Smooth muscle cell (in vitro differentiated cells): ENCODE results near the gene ARHGEF11. TPM values are rescaled to one million over a fixed set of nuclear protein-coding genes. Genes with fewer than 3 reads are reported as not detected.

Experiments used
- DNase-seq: peaks from one replicate; lab custom pipeline; 2025; ENCODE audit not compliant: unreplicated experiment; lab: John Stamatoyannopoulos, UW
- H2AFZ ChIP-seq: fragments of 200-600 bp; sonication (generic); 2 replicates; pipeline ENCODE4 v1.6.0; 2016; ENCODE audit warnings: antibody characterized with exemption, low read depth, mild to moderate bottlenecking
- H3F3A ChIP-seq: fragments of 200-600 bp; sonication (generic); 2 replicates; pipeline ENCODE4 v1.6.0; 2017; ENCODE audit warnings: antibody characterized with exemption, low read depth
- H3K27ac ChIP-seq: fragments of 200-600 bp; sonication (generic); 2 replicates; pipeline ENCODE4 v1.5.1; 2016; ENCODE audit warnings: low read depth, mild to moderate bottlenecking
- H3K27me3 ChIP-seq: fragments of 200-600 bp; sonication (generic); 2 replicates; pipeline ENCODE4 v1.6.1; 2016; ENCODE audit warnings: low read depth, mild to moderate bottlenecking
- H3K36me3 ChIP-seq: fragments of 200-600 bp; sonication (generic); 2 replicates; pipeline ENCODE4 v1.5.1; 2016; ENCODE audit warnings: low read depth
- H3K4me1 ChIP-seq: fragments of 200-600 bp; sonication (generic); 2 replicates; pipeline ENCODE4 v1.5.1; 2016; ENCODE audit warnings: low read depth
- H3K4me2 ChIP-seq: fragments of 200-600 bp; sonication (generic); 2 replicates; pipeline ENCODE4 v1.6.0; 2016; ENCODE audit warnings: mild to moderate bottlenecking
- H3K4me3 ChIP-seq: fragments of 200-600 bp; sonication (generic); 2 replicates; pipeline ENCODE4 v1.5.1; 2016; ENCODE audit warnings: mild to moderate bottlenecking
- H3K79me2 ChIP-seq: fragments of 200-600 bp; sonication (generic); 2 replicates; pipeline ENCODE4 v1.6.0; 2016; ENCODE audit warnings: low read depth, mild to moderate bottlenecking
- H3K9ac ChIP-seq: fragments of 200-600 bp; sonication (generic); 2 replicates; pipeline ENCODE4 v1.6.0; 2016; ENCODE audit warnings: low read depth
- H3K9me3 ChIP-seq: fragments of 200-600 bp; sonication (generic); replicated peaks from 2 replicates; pipeline ENCODE4 v1.5.1; 2016; ENCODE audit warnings: low read depth
- H4K20me1 ChIP-seq: fragments of 200-600 bp; sonication (generic); 2 replicates; pipeline ENCODE4 v1.6.0; 2016; ENCODE audit warnings: low read depth
- CTCF ChIP-seq: fragments of 200-600 bp; sonication (generic); IDR thresholded peaks from 2 replicates; pipeline ENCODE4 v1.5.1; 2017; ENCODE audit warnings: borderline replicate concordance, mild to moderate bottlenecking, antibody characterized with exemption; ENCODE audit not compliant: insufficient read depth, poor library complexity, severe bottlenecking
- WGBS: methylation state at CpG from one replicate; pipeline ENCODE4 v1.1.7; 2016; ENCODE audit warnings: low lambda C conversion rate; 5-methylcytosine and 5-hydroxymethylcytosine counted together
- polyA plus RNA-seq: library from polyadenylated mRNA; unstranded; fragments of >200 nt; fragmentation: Nextera tagmentation; extraction: Ambion mirVana; gene quantifications from 2 replicates; pipeline ENCODE4 v1.2.1, GENCODE V29; 2016
- total RNA-seq: library from RNA; depleted of rRNA; stranded (reverse); fragments of >200 nt; gene quantifications from 2 replicates; pipeline ENCODE4 v1.2.3, GENCODE V29; 2014

The ARHGEF11 gene
- total and polyA plus RNA-seq, 2 experiments from 2014 or later, result 15.1 to 20.1 TPM

GRCh38 chr1:157035121-157035520, 10.4 kb downstream of the ARHGEF11 start:
- H3F3A ChIP-seq, result no peaks in the 10 kb centered on the region
- no peak overlapping the region for H2AFZ ChIP-seq
- no peak overlapping the region for H3K9ac ChIP-seq
- no peaks in the 10 kb centered on the region for H3K27me3 ChIP-seq
- over 99% methylated on average over 6 of the region's 6 CpGs for WGBS
- peaks cover 68% of the 10 kb centered on the region for H3K79me2 ChIP-seq
- H3K36me3 ChIP-seq, result no peaks in the 10 kb centered on the region
- DNase-seq, result no peak
- H4K20me1 ChIP-seq, result peaks cover 93% of the 10 kb centered on the region
- H3K9me3 ChIP-seq, result no peaks in the 10 kb centered on the region
- no peak overlapping the region for H3K4me3 ChIP-seq
- no peak for TF ChIP-seq CTCF
- no peak overlapping the region for H3K27ac ChIP-seq
- H3K4me2 ChIP-seq, result no peak overlapping the region
- H3K4me1 ChIP-seq, result no peaks in the 10 kb centered on the region

GRCh38 chr1:157034137-157034800, 11.3 kb downstream of the ARHGEF11 start:
- Histone ChIP-seq H3K36me3 (no peaks in the 10 kb centered on the region), H3K79me2 (peaks cover 66% of the 10 kb centered on the region), H3K4me1 (no peaks in the 10 kb centered on the region), H3K27ac (no peak overlapping the region), H2AFZ (no peak overlapping the region), H4K20me1 (peaks cover 93% of the 10 kb centered on the region), H3K27me3 (no peaks in the 10 kb centered on the region), H3K9me3 (no peaks in the 10 kb centered on the region), H3K4me2 (no peak overlapping the region), H3K9ac (no peak overlapping the region), H3K4me3 (no peak overlapping the region), H3F3A (no peaks in the 10 kb centered on the region)
- TF ChIP-seq CTCF, result no peak
- 86% methylated on average over 7 of the region's 7 CpGs for WGBS
- DNase-seq, result no peak

GRCh38 chr1:157033357-157033876, 12.1 kb downstream of the ARHGEF11 start:
- H4K20me1 ChIP-seq, result peaks cover 93% of the 10 kb centered on the region
- no peak overlapping the region for H3K9ac ChIP-seq
- no peak for DNase-seq
- no peak overlapping the region for H2AFZ ChIP-seq
- 98% methylated on average over 3 of the region's 3 CpGs for WGBS
- H3K9me3 ChIP-seq, result no peaks in the 10 kb centered on the region
- no peaks in the 10 kb centered on the region for H3K4me1 ChIP-seq
- H3K27me3 ChIP-seq, result no peaks in the 10 kb centered on the region
- no peaks in the 10 kb centered on the region for H3K36me3 ChIP-seq
- H3K4me2 ChIP-seq, result no peak overlapping the region
- no peak for TF ChIP-seq CTCF
- no peak overlapping the region for H3K4me3 ChIP-seq
- H3K27ac ChIP-seq, result no peak overlapping the region
- no peaks in the 10 kb centered on the region for H3F3A ChIP-seq
- H3K79me2 ChIP-seq, result peaks cover 66% of the 10 kb centered on the region

- WGBS, result 87% methylated on average over 3 of the region's 3 CpGs
- Histone ChIP-seq H3K4me1 (no peaks in the 10 kb centered on the region), H3K9me3 (no peaks in the 10 kb centered on the region), H3K79me2 (peaks cover 66% of the 10 kb centered on the region), H4K20me1 (peaks cover 95% of the 10 kb centered on the region), H2AFZ (no peak overlapping the region), H3K9ac (no peak overlapping the region), H3K27ac (no peak overlapping the region), H3K36me3 (no peaks in the 10 kb centered on the region), H3F3A (no peaks in the 10 kb centered on the region), H3K4me2 (no peak overlapping the region), H3K4me3 (no peak overlapping the region), H3K27me3 (no peaks in the 10 kb centered on the region)
- TF ChIP-seq CTCF, result no peak
- no peak for DNase-seq
These were observed 13.2 kb downstream of the ARHGEF11 start for GRCh38 chr1:157032303-157032702.
